OCI-LY3 (cell line): ENCODE measurements around the gene NKX2-3.

Experiments used
- H2AFZ ChIP-seq: fragments of 200-600, 300-600 bp; shearing (Covaris generic); 2 replicates; pipeline ENCODE4 v1.6.0; 2014; ENCODE audit warnings: antibody characterized with exemption, low read depth, low read length
- H3K27ac ChIP-seq: fragments of 200-600, 300-600 bp; sonication (generic); 2 replicates; pipeline ENCODE4 v1.5.1; 2014; ENCODE audit warnings: mild to moderate bottlenecking, low read length, moderate library complexity, mixed read lengths
- H3K27me3 ChIP-seq: fragments of 200-600, 300-600 bp; sonication (generic); 2 replicates; pipeline ENCODE4 v1.6.1; 2014; ENCODE audit warnings: low read depth, low read length, mixed read lengths
- H3K36me3 ChIP-seq: fragments of 200-600, 300-600 bp; sonication (generic); replicated peaks from 2 replicates; pipeline ENCODE3; 2014; ENCODE audit warnings: low read depth, low read length, mixed read lengths
- H3K4me1 ChIP-seq: fragments of 300-600, 200-600 bp; sonication (generic); 2 replicates; pipeline ENCODE4 v1.6.1; 2014; ENCODE audit warnings: low read length, mixed read lengths
- H3K4me2 ChIP-seq: fragments of 200-600, 300-600 bp; sonication (generic); 2 replicates; pipeline ENCODE4 v1.6.1; 2014; ENCODE audit warnings: low read length, mixed read lengths
- H3K4me3 ChIP-seq: fragments of 300-600, 200-600 bp; sonication (generic); 2 replicates; pipeline ENCODE4 v1.5.1; 2014; ENCODE audit warnings: antibody characterized with exemption, mild to moderate bottlenecking, low read length, moderate library complexity
- H3K79me2 ChIP-seq: fragments of 300-600, 200-600 bp; shearing (Covaris generic); 2 replicates; pipeline ENCODE4 v1.6.1; 2014; ENCODE audit warnings: mild to moderate bottlenecking, low read length, mixed read lengths
- H3K9ac ChIP-seq: fragments of 300-600, 200-600 bp; shearing (Covaris generic); 2 replicates; pipeline ENCODE4 v1.6.0; 2014; ENCODE audit warnings: mild to moderate bottlenecking, low read length, moderate library complexity
- H3K9me3 ChIP-seq: fragments of 200-600, 300-600 bp; shearing (Covaris generic); 2 replicates; pipeline ENCODE4 v1.6.1; 2014; ENCODE audit warnings: low read length, mixed read lengths; ENCODE audit not compliant: insufficient read depth
- H4K20me1 ChIP-seq: fragments of 200-600, 300-600 bp; sonication (generic); 2 replicates; pipeline ENCODE4 v1.6.1; 2016; ENCODE audit warnings: low read length, mixed read lengths; ENCODE audit not compliant: insufficient read depth
- EZH2phosphoT487 ChIP-seq: fragments of 200-600 bp; shearing (Covaris generic); IDR thresholded peaks from 2 replicates; pipeline ENCODE4 v1.6.1; 2018; ENCODE audit warnings: antibody characterized with exemption, mixed run types, low read depth
- TF ChIP-seq, protein P1 (sequence below): fragments of 200-600, 300-600 bp; sonication (generic); IDR thresholded peaks from 2 replicates; pipeline ENCODE4 v1.5.1; 2014; ENCODE audit warnings: antibody characterized with exemption, low read length, low read depth

The NKX2-3 gene

DNA sequence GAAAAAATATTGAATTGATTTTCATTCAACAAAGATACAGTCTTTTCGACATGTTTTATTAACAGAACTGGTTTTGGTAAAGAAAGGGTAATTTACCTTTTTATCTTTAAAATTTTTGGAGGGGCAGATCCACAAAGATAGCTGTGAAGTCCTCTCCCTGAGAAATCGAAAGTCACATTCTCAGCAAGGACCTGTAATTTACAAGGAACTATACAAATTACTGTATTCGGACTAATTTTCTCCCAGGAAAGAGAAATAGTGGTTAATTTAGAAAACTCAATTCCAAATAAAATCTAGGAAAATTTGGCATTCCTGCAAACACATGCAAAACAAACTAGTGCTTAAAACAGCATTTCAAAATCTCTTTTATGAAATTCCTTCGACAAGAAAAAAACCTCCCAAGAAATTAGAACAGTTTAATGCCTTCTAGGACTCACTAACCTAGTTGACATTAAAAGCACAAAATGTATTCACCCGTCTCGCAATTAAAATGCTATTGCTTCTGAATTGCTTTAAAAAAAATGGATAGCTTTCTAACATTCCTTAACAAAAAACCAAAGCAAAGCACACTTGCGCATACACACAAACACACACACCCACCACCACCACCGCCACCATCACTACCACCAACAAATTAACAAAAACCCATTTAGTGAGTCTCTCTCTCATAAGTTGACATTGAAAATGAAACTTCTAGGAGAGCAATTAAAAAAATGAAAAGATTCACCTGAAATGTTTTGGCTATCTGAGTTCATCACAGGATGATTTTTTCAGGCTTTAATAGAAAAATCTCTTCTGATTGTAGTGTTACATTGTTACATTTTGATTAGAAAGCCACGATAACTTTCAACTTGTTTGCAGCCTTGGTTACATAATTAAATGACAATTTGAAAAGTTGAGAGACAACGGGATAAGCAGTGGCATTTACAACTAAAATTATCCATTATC is 4.0 kb upstream of the NKX2-3 start:
- no peaks in the 10 kb centered on the region for H3K27me3 ChIP-seq
- TF ChIP-seq, protein P1, sequence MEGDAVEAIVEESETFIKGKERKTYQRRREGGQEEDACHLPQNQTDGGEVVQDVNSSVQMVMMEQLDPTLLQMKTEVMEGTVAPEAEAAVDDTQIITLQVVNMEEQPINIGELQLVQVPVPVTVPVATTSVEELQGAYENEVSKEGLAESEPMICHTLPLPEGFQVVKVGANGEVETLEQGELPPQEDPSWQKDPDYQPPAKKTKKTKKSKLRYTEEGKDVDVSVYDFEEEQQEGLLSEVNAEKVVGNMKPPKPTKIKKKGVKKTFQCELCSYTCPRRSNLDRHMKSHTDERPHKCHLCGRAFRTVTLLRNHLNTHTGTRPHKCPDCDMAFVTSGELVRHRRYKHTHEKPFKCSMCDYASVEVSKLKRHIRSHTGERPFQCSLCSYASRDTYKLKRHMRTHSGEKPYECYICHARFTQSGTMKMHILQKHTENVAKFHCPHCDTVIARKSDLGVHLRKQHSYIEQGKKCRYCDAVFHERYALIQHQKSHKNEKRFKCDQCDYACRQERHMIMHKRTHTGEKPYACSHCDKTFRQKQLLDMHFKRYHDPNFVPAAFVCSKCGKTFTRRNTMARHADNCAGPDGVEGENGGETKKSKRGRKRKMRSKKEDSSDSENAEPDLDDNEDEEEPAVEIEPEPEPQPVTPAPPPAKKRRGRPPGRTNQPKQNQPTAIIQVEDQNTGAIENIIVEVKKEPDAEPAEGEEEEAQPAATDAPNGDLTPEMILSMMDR, result no peak
- TF ChIP-seq EZH2phosphoT487, result no peak

DNA sequence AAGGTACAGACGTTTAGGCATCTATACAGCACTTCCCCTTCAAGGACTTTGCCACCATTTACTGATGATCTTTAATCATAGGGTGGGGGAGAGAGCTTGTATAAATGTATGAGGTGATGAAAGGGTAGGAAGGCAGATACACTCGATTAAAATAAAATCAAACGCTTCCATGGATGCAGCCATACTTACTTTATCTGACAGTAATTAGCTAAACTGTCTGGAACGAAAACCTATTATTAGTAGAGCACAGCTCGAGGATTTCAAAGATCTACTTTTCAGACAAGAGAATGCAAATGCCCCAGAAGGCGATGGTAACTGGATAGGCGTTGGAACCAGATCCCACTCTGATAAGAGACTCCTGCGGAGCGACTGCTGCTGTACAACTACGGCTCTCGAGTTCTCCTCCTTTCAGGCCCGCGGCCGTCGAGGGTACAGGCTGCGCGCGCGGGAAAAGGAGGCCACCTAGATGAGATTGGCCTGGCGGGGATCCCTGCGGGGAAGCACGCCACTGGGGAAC is 3.1 kb upstream of the NKX2-3 start:
- Histone ChIP-seq H3K4me2 (no peak overlapping the region), H4K20me1 (no peaks in the 10 kb centered on the region), H3K79me2 (no peaks in the 10 kb centered on the region), H3K27ac (no peak overlapping the region), H3K9me3 (no peaks in the 10 kb centered on the region), H3K27me3 (no peaks in the 10 kb centered on the region), H3K36me3 (no peaks in the 10 kb centered on the region), H3K4me3 (no peak overlapping the region), H3K9ac (no peak overlapping the region), H2AFZ (no peak overlapping the region), H3K4me1 (no peaks in the 10 kb centered on the region)
- TF ChIP-seq, protein P1, result no peak

More for the DNA sequence above, 4.0 kb upstream of the NKX2-3 start:
- Histone ChIP-seq H3K27ac (no peak overlapping the region), H3K4me1 (no peaks in the 10 kb centered on the region), H3K36me3 (no peaks in the 10 kb centered on the region), H3K4me2 (no peak overlapping the region), H3K9ac (no peak overlapping the region), H4K20me1 (no peaks in the 10 kb centered on the region), H3K9me3 (no peaks in the 10 kb centered on the region), H3K79me2 (no peaks in the 10 kb centered on the region), H3K4me3 (no peak overlapping the region), H2AFZ (no peak overlapping the region)

DNA sequence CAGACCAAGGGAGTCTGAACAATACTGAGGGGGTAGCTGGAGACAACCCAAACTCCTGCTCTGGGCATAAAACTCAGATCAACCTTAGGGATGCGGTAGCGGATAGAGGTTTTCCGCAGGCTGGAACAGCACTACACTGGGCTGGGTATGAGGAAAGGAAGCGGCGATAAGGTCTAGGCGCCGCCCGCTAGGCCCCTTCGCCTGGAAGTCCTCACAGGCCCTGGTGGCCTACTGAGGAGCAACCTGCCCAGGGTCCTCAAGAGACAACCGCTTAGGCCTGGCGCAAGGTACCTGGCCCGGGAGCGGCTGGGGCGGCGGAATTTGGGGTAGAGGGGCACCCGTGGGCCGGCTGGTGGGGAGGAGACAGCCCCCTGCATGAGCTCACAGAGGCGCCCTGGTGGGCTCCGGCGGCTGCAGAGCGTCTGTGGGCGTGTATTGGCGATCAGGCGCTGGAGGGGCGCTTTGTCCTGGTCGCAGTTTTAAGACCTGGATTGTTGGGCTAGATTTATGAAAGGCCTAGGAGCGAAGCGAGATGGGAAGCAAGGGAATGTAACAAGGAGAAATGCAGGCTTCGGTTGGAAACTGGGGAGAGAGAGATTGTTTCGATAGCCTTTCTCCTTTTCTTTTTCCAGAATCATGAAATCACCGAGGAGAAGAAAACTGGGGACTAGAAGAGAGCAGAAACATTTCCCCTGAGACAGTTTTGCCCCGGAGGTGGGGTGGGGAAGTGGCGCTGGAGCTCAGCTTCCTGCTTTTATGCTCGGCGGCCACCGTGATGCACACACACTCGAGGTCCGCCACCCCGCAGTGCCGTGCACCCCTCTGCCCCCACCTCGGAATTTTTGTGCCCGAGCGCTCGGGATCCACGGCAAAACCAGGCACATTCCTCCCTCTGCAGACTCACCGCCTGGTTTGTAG is 2.4 kb upstream of the NKX2-3 start:
- no peak overlapping the region for H3K9ac ChIP-seq
- H3K27ac ChIP-seq, result no peak overlapping the region
- H3K4me2 ChIP-seq, result no peak overlapping the region
- H2AFZ ChIP-seq, result no peak overlapping the region
- no peaks in the 10 kb centered on the region for H3K79me2 ChIP-seq
- H4K20me1 ChIP-seq, result no peaks in the 10 kb centered on the region
- H3K4me1 ChIP-seq, result no peaks in the 10 kb centered on the region
- no peak overlapping the region for H3K4me3 ChIP-seq
- no peak for TF ChIP-seq EZH2phosphoT487
- TF ChIP-seq, protein P1, result no peak
- H3K36me3 ChIP-seq, result no peaks in the 10 kb centered on the region
- no peaks in the 10 kb centered on the region for H3K9me3 ChIP-seq
- no peaks in the 10 kb centered on the region for H3K27me3 ChIP-seq
